ENCODE results near the gene SLC35F1.
"Not testable (repeated sequence)": the region's sequence is repeated elsewhere in the genome, so short reads cannot be mapped to it uniquely, and the experiment has no call there.

SLC35F1 gene

DNA sequence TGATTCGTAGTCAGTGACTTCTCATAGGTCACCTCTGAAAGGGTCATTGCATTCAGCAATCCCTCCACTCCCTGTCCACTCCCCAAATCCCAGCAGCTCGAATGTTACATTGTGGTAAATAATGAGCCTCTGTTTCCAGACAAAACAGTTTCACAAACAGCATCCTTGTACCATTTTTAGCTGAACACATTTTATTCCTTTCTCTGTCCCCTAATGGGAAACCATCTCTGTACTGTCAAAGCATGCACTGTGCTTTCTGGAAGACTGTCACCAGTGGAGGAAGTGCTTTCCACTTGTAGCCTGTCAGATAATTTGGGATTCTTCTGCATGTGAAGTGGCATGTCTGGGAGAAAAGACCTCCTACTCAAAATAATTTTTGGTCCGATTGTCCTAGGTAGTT, 82.0 kb downstream of the SLC35F1 start:
- in situ Hi-C loops (cut with MboI; ENCODE audit: low sequenced_read_pairs), result no loop called here

DNA sequence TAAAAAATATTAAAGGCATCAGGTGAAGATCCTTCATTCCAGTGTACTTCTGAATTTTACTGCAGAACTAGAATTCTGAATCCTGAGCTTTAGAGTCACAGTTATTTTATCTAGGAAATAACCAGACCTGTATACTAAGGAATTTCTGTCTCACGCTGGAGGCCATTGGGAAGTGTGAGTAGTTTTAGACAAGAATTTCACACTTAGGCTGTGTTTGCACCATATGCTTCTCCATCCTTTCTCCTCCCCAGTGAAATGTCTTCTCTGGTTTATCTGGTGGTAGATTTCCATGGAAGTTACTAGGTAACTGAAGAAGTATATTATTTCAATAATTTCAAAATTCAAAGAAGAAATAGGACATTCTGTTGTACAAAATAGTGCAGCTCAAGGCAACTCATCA, 83.1 kb downstream of the SLC35F1 start:
- in situ Hi-C loops (cut with MboI; ENCODE audit: low sequenced_read_pairs), result no loop called here

DNA sequence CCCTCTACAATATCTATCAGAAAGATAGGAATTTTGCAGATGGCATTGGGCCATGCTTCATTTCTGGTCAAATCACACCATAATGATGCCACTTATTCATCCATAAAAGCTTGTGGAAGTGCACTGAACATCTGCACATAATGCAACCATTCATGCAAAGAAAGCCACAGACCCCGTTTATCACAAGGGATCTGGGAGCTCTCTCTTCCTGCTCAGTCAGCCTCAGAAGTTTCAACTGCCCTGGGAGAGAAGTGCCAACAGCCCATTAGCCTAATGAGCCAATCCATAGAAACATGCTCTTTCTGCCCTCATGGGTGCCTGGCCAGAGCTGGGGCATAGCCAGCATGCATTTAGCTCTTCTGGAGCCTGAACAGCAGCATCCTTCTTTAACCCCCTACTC, 85.8 kb downstream of the SLC35F1 start:
- in situ Hi-C loops (cut with MboI; ENCODE audit: low sequenced_read_pairs), result no loop called here

DNA sequence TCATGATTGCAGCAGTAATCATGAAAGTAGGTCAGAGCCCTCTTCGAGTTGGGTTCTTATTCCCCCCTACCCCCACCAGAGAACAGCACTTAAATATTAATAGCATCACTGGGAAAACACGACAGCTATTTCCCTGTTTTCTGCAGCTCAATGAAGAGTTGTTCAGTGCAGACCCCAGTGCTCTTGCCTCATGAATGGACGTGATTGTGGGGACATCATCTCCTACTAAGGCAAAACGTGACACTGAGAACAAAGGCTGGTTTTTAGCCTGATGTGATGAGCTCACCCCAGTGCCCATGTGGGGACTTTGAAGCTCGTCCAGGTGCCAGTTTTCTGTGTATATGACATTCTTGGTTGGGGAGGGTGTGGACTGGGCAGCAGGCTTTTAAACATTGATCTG, 105.9 kb downstream of the SLC35F1 start:
- in situ Hi-C loops (cut with MboI; ENCODE audit: low sequenced_read_pairs), result no loop called here

DNA sequence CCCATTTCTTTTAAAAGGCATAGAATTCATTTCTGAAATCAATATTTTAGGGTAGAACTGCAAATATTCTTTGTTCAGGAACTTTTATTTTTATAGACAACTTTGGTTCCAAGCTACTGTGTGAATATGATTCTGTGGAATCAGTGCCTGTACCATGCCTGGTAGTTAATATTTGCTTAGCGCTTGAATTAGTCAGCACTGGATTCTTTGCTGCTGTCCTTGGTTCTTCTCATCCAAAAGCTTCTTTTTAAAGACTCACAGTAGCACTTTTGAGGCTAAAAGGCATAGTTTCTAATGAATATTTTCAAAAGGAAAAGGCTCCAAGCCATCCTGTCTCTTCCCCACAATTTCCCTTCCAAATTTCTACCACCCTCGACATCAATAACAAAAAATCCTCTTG, 109.5 kb downstream of the SLC35F1 start:
- in situ Hi-C loops (cut with MboI; ENCODE audit: low sequenced_read_pairs), result no loop called here

DNA sequence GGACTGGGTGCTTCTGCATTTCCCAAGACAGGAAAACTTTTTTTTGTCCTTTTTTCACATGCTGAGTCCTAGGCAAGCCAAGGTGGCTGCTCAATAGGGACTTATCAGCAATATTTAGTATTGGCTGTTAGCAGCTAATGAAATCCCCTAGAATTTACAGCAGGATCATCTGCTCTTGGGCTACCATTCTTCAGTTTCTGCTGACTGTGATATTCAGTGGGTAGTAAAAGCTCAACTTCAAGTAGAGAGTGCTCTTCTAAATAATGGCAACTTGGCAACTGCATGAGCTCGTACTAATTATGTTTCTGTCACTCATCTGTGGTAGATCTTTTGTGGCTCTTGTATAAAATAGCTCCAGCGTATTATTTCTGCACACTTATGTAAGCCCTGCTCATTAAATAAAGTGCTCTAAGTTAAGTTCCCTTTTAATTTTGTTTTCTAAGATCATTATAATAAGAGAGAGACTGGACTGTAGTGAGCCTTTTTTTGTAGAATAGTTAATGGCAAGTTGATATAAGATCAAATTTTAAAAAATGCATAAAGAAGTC, 110.3 kb downstream of the SLC35F1 start:
- in situ Hi-C loops (cut with MboI; ENCODE audit: low sequenced_read_pairs), result no loop called here

DNA sequence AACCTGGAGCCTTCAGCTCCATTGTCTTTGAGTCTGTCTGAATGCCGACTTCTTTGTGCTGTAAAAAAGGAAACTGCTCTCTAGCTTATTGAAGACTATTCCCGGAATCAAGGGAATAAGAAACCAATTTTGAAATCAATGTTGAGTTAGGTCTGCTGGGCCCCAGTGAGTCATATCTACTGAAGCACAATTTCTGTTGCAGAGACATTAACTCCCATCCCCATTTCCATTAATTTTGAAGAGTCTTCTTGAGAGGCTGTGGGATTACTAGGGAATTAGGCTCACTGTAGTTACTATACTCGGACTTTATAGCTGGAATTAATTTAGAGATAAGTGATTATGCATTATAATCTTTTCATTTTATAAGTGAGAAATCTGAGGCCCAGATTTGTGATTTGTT, 116.7 kb downstream of the SLC35F1 start:
- in situ Hi-C loops (cut with MboI; ENCODE audit: low sequenced_read_pairs), result no loop called here

DNA sequence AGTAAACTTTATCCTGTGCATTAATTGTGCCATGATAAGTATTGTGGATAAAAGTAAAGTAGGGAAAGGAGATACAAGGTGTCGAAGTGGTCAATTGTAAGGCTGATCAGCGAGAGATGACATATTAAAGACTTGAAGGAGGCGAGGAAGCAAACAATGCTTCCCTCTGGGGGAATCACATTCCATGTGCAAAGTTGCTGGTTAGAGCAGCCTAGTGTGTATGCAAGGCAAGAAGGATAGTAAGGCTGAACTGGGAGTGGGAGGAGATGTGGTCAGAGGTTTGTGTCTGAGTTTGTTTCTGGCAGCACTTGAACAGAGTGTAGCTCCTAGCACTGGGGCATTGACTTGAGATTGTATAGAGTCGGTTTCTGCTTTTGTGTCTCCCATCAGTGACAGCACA, 122.9 kb downstream of the SLC35F1 start:
- in situ Hi-C loops (cut with MboI; ENCODE audit: low sequenced_read_pairs), result no loop called here

DNA sequence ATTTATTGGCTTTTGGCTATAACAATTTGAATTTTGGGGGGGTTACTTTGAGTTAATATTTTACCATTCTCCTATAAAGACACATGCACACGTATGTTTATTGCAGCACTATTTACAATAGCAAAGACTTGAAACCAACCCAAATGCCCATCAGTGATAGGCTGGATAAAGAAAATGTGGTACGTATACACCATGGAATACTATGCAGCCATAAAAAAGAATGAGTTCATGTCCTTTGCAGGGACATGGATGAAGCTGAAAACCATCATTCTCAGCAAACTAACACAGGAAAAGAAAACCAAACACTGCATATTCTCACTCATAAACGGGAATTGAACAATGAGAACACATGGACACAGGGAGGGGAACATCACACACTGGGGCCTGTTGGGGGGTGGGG, 130.4 kb downstream of the SLC35F1 start:
- in situ Hi-C loops (cut with MboI; ENCODE audit: low sequenced_read_pairs), result not testable (repeated sequence)

DNA sequence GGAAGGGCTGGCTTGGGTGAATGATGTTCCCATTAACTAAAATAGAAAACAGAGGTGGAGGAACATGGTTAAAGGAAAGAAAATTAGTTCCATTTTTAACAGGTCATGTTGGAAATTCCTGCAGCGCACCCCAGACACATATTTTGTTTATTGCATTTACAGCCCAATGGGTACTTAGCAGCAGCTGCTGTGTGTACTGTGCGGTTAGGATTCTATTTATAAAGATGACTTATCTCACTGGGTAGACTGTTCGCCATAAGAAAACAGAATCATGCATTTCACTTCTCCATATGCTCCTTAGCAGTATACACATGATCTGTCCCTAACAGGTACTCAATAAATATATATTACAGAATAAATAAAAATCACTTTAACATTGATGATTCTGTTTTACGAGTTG, 135.8 kb downstream of the SLC35F1 start:
- in situ Hi-C loops (cut with MboI; ENCODE audit: low sequenced_read_pairs), result no loop called here

DNA sequence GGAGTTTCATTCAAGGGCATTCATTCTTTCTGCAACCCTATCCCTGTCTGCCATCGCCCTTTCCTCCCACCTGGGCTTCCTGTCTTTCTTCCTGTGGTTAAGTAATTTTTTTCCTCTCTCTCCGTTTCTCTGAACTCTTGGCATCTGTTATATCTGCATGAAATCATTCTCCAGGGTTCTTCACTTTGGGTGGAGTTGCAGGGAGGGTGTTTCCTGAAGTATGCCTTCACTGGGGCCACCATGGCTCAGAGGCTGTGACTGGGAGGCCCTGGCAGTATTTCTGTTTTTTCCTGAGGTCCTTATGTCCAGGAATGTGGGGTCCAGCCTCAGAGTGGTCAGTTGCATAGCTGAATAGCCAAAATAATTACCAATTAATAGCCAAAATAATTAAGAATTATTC, 137.2 kb downstream of the SLC35F1 start:
- in situ Hi-C loops (cut with MboI; ENCODE audit: low sequenced_read_pairs), result no loop called here

DNA sequence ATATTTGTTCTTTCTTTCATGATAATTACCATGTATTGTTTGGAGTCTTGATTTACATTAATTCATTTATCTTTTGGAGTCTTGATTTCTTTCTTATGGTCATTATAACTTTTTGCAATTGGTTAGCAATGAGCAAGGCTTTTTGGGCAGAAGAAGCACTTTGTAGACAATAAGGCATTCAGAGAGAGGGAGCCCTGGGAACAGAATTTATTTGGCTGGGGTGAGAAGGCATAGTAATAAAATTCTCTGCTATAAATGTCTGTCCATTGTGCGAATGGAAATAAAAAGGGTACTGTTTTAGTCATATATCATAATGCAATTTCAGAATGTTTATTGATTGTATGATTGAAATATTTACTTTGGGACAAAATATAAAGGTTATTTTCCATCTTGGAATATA, 147.0 kb downstream of the SLC35F1 start:
- in situ Hi-C loops (cut with MboI; ENCODE audit: low sequenced_read_pairs), result no loop called here

DNA sequence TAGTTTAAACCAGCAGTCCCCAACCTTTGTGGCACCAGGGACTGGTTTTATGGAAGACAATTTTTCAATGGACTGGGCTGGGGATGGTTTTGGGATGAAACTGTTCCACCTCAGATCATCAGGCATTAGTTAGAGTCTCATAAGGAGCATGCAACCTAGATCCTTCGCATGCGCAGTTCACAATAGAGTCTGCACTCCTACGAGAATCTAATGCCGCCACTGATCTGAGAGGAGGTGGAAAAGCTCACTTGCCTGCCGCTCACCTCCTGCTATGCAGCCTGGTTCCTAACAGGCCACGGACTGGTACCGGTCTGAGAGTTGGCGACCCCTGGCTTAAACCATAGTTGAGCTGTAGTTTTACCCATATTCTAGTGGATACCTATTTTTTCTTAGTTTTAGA, 154.6 kb downstream of the SLC35F1 start:
- in situ Hi-C loops (cut with MboI; ENCODE audit: low sequenced_read_pairs), result no loop called here

DNA sequence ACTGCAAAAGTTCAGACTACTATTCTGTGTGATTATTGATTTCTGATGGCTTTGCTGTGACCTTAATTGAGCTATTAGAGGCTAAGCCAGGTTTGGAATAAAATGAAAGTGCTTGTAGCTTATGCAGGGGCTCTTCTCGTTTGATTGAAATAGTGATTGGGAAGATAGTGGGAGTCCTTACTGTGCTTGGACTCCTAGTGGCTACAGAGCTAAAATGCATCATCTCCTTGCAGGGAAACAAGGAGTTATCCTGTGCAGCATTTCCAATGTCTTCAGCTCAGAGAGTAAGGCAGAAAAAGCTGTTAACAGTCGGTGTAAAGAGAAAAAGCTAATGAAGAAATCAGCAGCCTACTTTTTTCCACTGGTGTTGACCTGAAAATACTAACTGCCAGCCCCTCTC, 173.5 kb downstream of the SLC35F1 start:
- in situ Hi-C loops (cut with MboI; ENCODE audit: low sequenced_read_pairs), result no loop called here

DNA sequence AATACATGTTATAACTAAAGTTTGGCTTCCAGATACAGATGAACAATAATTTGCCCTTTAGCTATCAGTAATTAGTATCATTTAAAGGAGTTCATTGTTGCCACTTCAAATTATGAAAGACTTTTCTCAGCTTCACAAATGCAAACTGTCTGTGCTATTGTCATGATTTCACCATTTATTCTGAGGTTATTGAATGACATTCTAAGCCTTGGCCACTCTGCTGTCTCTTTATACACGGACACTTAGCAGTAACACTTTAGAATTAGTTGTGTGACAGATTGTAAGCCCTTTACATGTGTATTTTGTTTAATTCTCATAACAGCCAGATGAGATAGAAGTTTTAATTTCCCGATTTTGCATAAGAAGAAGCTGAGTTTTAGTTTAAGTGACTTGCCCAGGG, 176.6 kb downstream of the SLC35F1 start:
- in situ Hi-C loops (cut with MboI; ENCODE audit: low sequenced_read_pairs), result no loop called here

DNA sequence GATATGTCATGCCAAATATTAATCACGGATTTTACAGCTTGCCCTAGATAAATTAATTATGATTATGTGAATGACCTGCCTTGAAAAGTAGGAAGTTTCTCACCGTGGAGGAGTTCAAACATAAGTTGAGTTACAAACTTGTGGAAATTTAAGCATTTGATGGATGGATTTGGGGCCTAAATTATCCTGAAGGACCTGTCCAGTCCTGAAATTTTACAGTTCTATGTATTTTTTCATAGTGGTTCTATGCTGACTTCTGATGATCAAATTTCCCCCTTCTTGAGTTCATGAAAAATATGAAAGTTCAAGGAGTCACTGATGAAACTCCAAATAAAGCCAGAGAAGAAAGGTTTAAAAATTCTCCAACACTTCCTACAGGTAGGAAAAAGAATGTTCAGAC, 178.6 kb downstream of the SLC35F1 start:
- in situ Hi-C loops (cut with MboI; ENCODE audit: low sequenced_read_pairs), result no loop called here

DNA sequence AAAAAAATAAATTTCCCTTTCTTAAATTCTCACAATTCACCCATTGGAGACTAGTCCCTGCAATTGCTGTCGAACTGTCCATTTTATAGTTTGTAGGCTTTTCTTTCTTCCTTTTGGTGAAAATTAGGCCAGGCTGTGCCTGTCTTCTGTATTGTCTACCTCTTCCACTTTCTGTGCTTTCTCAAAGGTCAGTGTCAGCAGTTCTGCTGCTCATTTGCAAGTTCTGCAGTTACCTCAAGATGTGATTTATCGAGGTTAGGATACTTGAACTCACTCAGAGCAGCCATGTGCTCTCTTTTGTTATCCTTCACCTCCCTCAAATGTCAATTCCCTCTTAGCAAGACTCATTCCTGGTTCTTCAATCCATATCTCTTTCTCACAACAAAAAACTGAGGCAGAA, 179.1 kb downstream of the SLC35F1 start:
- in situ Hi-C loops (cut with MboI; ENCODE audit: low sequenced_read_pairs), result no loop called here

DNA sequence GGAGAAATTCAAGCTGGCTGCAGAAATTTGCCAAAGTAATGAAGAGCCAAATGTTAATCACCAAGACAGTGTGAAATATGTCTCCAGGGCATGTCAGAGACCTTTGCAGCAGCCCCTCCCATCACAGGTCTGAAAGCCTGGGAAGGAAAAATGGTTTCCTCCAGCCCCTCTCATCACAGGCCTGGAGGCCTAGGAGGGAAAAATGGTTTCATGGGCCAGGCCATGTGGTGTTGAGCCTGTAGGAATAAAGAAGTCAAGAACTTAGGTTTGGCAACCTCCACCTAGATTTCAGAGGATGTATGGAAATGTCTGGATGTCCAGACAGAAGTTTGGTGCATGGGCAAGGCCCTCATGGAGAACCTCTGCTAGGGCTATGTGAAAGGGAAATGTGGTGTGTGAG, 185.0 kb downstream of the SLC35F1 start:
- in situ Hi-C loops (cut with MboI; ENCODE audit: low sequenced_read_pairs), result no loop called here

DNA sequence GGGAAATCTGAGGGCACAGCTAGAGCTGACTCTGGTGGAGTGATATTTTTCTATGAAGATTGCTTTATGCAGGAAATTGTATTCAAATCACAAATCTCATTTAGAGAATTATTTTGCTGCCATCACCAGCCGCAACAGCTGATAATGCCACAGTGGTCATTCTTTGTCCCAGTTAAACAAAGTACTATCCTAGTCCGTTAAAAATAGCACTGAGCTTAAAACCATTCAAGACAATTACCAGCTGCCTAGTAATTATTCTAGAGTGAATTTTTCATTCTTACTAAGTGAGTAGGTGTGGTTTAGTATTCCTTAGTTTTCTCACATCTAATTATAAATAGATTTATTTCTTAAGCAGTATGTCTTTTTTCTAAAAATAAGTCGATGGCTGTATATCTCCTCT, 190.5 kb downstream of the SLC35F1 start:
- in situ Hi-C loops (cut with MboI; ENCODE audit: low sequenced_read_pairs), result no loop called here

DNA sequence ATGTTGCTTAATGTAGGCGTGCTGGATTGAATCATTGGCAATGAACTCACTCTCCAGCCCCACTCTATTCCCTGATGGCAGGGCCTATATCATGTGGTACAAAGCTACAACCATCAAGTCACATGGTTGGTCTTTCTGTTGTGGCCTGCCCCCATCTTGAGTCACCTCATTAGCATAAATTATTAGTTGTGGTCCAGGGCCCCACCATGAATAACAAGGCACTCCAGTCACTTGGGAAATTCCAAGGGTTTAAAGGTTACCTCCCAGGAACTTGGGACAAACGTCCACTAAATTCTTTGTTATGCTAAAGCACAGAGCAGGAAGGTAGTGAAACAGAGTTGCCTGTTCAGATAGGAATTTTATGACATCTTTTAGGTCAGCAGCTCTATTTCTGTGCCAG, 193.7 kb downstream of the SLC35F1 start:
- in situ Hi-C loops (cut with MboI; ENCODE audit: low sequenced_read_pairs), result no loop called here

DNA sequence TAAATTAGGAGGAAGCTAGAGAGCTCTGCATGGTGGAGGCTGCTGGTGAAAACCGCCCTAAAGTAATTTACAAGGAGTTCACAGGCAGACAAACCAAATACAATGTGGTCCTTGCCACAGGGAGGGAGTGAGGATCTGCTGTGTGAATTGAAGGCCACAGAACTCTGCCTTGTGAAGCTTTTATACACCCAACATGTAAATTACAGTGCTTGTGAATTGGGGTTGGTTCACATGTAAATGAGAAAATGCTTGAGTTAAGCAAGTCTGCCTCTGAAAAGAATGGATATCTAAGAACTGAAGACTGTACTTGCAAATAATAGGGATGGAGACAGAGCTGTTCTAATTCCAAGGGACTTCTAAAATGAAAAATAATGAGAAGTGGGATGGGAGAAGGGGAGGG, 194.2 kb downstream of the SLC35F1 start:
- in situ Hi-C loops (cut with MboI; ENCODE audit: low sequenced_read_pairs), result no loop called here

DNA sequence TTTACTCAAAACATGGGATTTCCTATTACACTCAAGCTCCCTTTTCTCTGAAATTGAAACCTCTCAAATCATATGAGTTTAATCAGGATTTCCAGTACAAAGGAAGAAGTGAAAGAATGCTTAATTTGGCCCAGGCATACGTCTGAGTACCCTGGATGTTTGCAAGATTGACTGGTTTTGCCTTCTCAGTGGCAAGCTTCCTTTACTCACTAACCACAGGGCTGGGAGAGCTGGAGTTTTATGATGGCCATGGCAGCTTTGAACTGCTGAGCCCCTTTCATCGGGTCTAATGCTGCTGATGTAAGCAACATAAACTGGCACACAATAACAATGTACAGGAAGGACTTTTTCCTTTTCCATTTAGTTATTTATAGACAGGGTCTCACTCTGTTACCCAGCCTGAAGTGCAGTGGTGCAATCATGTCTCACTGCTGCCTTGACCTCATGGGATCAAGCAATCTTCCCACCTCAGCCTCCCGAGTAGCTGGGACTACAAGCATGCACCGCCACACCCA, 194.8 kb downstream of the SLC35F1 start:
- in situ Hi-C loops (cut with MboI; ENCODE audit: low sequenced_read_pairs), result no loop called here

DNA sequence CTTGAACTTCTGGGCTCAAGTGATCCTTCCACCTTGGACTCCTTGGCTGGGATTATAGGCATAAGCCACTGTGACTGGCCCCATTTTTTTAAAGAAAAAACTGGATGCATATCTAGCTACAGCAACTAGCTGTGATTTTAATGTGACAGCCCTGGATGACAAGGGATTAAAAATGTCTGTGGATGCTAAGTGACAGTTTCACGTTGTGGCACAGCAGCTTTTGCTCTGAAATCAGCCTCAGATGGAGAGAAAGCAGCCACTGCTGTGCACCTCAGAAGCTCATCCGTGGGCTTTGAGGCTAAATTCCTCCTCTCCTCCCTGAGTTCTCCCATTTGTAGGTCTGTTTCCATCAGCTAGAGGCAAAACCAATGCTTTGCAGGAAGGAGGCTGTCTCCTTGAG, 195.3 kb downstream of the SLC35F1 start:
- in situ Hi-C loops (cut with MboI; ENCODE audit: low sequenced_read_pairs), result no loop called here
